CD4-positive, alpha-beta T cell (primary cell): ENCODE data around the gene NTN1. TPM values are rescaled to one million over a fixed set of nuclear protein-coding genes. Genes with fewer than 3 reads are reported as not detected.
A peak's percentile ranks its signal among the peaks of the same experiment; 100 is the strongest.

ENCODE experiments used
- ATAC-seq: fragments of 200-7000 bp; cut with Tn5 transposase; one replicate; pipeline ENCODE4 v1.10.0; 2022; ENCODE audit warnings: mild to moderate bottlenecking; ENCODE audit not compliant: poor library complexity
- CTCF ChIA-PET: fragments of 350-600 bp; sonication (Branson Sonifier 250); formaldehyde crosslinking; loops from one replicate; lab custom pipeline; 2021; ENCODE audit warnings: antibody characterized with exemption, inconsistent platforms; lab: Charles Lee
- POLR2A ChIA-PET: fragments of 350-600 bp; sonication (Branson Sonifier 250); formaldehyde crosslinking; loops from one replicate; lab custom pipeline; 2021; ENCODE audit warnings: antibody characterized with exemption, inconsistent platforms; lab: Charles Lee
- DNase-seq, 14 experiments: peaks; one replicate each; pipeline ENCODE4 v3.0.0-alpha.2; 2013 to 2020; ENCODE audit warnings: mixed read lengths in 2 of 14
- H3K27ac ChIP-seq, 2 donors: one replicate each; pipeline versions ENCODE4 v1.5.1 to v1.7.0; 2013; ENCODE audit warnings: low read length in 2 of 2, low read depth in 1 of 2, mild to moderate bottlenecking in 1 of 2
- H3K27me3 ChIP-seq, 2 experiments: 1 replicate in 1 of 2; 2 replicates in 1 of 2; pipeline versions ENCODE4 v1.6.1 to v1.7.0; 2013; ENCODE audit warnings: low read length in 2 of 2, control low read depth in 1 of 2, mild to moderate bottlenecking in 1 of 2, moderate library complexity in 1 of 2; ENCODE audit not compliant: insufficient read depth in 2 of 2, control insufficient read depth in 1 of 2
- H3K36me3 ChIP-seq: one replicate; pipeline ENCODE4 v1.6.1; 2013; ENCODE audit warnings: low read length, control low read depth; ENCODE audit not compliant: insufficient read depth
- H3K4me1 ChIP-seq: one replicate; pipeline ENCODE4 v1.6.1; 2013; ENCODE audit warnings: low read length, control low read depth; ENCODE audit not compliant: insufficient read depth
- H3K4me3 ChIP-seq: one replicate; pipeline ENCODE4 v1.5.1; 2013; ENCODE audit warnings: mild to moderate bottlenecking, low read length, moderate library complexity
- H3K9me3 ChIP-seq, 2 experiments: 1 replicate in 1 of 2; 2 replicates in 1 of 2; pipeline versions ENCODE4 v1.6.1 to v1.7.0; 2013; ENCODE audit warnings: low read length in 2 of 2, mild to moderate bottlenecking in 2 of 2, control low read depth in 1 of 2, moderate library complexity in 1 of 2; ENCODE audit not compliant: control insufficient read depth in 1 of 2, insufficient read depth in 1 of 2
- H3K27ac Mint-ChIP-seq: one replicate; pipeline ENCODE4 v1.8.0; 2020; ENCODE audit warnings: mixed read lengths
- H3K27me3 Mint-ChIP-seq: one replicate; pipeline ENCODE4 v1.8.0; 2021; ENCODE audit warnings: mixed read lengths
- H3K36me3 Mint-ChIP-seq: one replicate; pipeline ENCODE4 v1.8.0; 2021; ENCODE audit warnings: low read depth, mixed read lengths
- H3K4me1 Mint-ChIP-seq: one replicate; pipeline ENCODE4 v1.8.0; 2021; ENCODE audit warnings: low read depth, mixed read lengths
- H3K4me3 Mint-ChIP-seq: one replicate; pipeline ENCODE4 v1.8.0; 2020; ENCODE audit warnings: mild to moderate bottlenecking, mixed read lengths
- H3K9me3 Mint-ChIP-seq: one replicate; pipeline ENCODE4 v1.8.0; 2020; ENCODE audit warnings: mixed read lengths
- CTCF ChIP-seq: fragments of 200-600 bp; IDR thresholded peaks from one replicate; pipeline ENCODE4 v1.8.0; 2022; ENCODE audit warnings: antibody characterized with exemption, mild to moderate bottlenecking
- intact Hi-C, 2 experiments: fragments of 100-400 bp; cut with DNase I in 1 of 2; cut with micrococcal nuclease in 1 of 2; formaldehyde crosslinking; loops; one replicate each; pipeline versions ENCODE4 v1.15.1 to v1.9.0; 2023 to 2025; cut with DNase I, micrococcal nuclease
- total RNA-seq, 174 experiments: library from RNA in 2 of 174; stranded (reverse) in 2 of 174; gene quantifications; one replicate each; pipeline ENCODE4 v1.2.3 and lab custom pipeline; 2021 to 2026

NTN1 gene
- total RNA-seq, 2 experiments from 2014 or later = 0.08 to 0.14 TPM

- intact Hi-C loops = no loop called here
- ATAC-seq = no peak
- H3K27me3 Mint-ChIP-seq = peaks cover 42% of the 10 kb centered on the region
- ChIA-PET POLR2A (no interaction called here), CTCF (no interaction called here)
- H3K9me3 ChIP-seq = no peaks in the 10 kb centered on the region
- H3K27ac Mint-ChIP-seq = no peak overlapping the region
- peaks cover 40 to 45% of the 10 kb centered on the region in 2 experiments for H3K27me3 ChIP-seq
- no peaks in the 10 kb centered on the region for H3K36me3 Mint-ChIP-seq
- TF ChIP-seq CTCF = no peak
- H3K4me3 Mint-ChIP-seq = no peak overlapping the region
- no peaks in the 10 kb centered on the region for H3K4me1 Mint-ChIP-seq
- H3K36me3 ChIP-seq = no peaks in the 10 kb centered on the region
- H3K4me1 ChIP-seq = peaks cover 10% of the 10 kb centered on the region
- H3K9me3 Mint-ChIP-seq = no peaks in the 10 kb centered on the region
- no peak overlapping the region for H3K27ac ChIP-seq
- no peak for DNase-seq
- no peak overlapping the region for H3K4me3 ChIP-seq
Measured at GRCh38 chr17:9016941-9017552, 4.3 kb upstream of the NTN1 start.

GRCh38 chr17:9018726-9019125 lies 2.6 kb upstream of the NTN1 start:
- Mint-ChIP-seq H3K4me3 (no peak overlapping the region), H3K27ac (no peak overlapping the region), H3K27me3 (peaks cover 38% of the 10 kb centered on the region), H3K9me3 (no peaks in the 10 kb centered on the region), H3K36me3 (peaks cover 4% of the 10 kb centered on the region), H3K4me1 (peaks cover 6% of the 10 kb centered on the region)
- Histone ChIP-seq H3K36me3 (no peaks in the 10 kb centered on the region), H3K27ac (no peak overlapping the region), H3K9me3 (peaks cover 0 to 5% of the 10 kb centered on the region in 2 experiments), H3K27me3 (peaks cover 47 to 61% of the 10 kb centered on the region in 2 experiments), H3K4me1 (peaks cover 26% of the 10 kb centered on the region), H3K4me3 (no peak overlapping the region)
- ATAC-seq (no peak), DNase-seq (no peak)
- TF ChIP-seq CTCF = no peak
- CTCF ChIA-PET = interaction anchor here (0.7 to 1.5 kb wide), 3 partner anchors 8 to 593 kb away, joined by 3 to 4 read pairs (median 4); no protein-coding TSS in a partner anchor
- intact Hi-C loops = no loop called here
- POLR2A ChIA-PET = no interaction called here

- POLR2A ChIA-PET = no interaction called here
- intact Hi-C loops = no loop called here
- peak overlapping the region; percentile 56 for H3K4me3 Mint-ChIP-seq
- H3K27me3 Mint-ChIP-seq = peaks cover 47% of the 10 kb centered on the region
- peaks cover 59 to 76% of the 10 kb centered on the region in 2 experiments for H3K27me3 ChIP-seq
- no peak overlapping the region for H3K27ac ChIP-seq
- peaks cover 26% of the 10 kb centered on the region for H3K4me1 ChIP-seq
- CTCF ChIA-PET = no interaction called here
- no peak for ATAC-seq
- H3K9me3 Mint-ChIP-seq = no peaks in the 10 kb centered on the region
- H3K9me3 ChIP-seq = peaks cover 0 to 5% of the 10 kb centered on the region in 2 experiments
- peaks cover 20% of the 10 kb centered on the region for H3K4me1 Mint-ChIP-seq
- TF ChIP-seq CTCF = no peak
- no peak for DNase-seq
- peaks cover 4% of the 10 kb centered on the region for H3K36me3 Mint-ChIP-seq
- H3K36me3 ChIP-seq = no peaks in the 10 kb centered on the region
- H3K4me3 ChIP-seq = peak overlapping the region; percentile 51
- H3K27ac Mint-ChIP-seq = no peak overlapping the region
Measured at GRCh38 chr17:9020096-9020823, 1.1 kb upstream of the NTN1 start.
